HG02798 (cell line): ENCODE measurements around the gene CRIM1.

ENCODE experiments used
- ATAC-seq: cut with Tn5 transposase; IDR thresholded peaks from one replicate; pipeline ENCODE4 v1.9.1; 2021; ENCODE audit warnings: mild to moderate bottlenecking; ENCODE audit not compliant: unreplicated experiment, poor library complexity

The CRIM1 gene

GRCh38 chr2:36393738-36394256 lies 38.2 kb downstream of the CRIM1 start:
- no peak for ATAC-seq

GRCh38 chr2:36394804-36395203 lies 39.2 kb downstream of the CRIM1 start:
- no peak for ATAC-seq

DNA sequence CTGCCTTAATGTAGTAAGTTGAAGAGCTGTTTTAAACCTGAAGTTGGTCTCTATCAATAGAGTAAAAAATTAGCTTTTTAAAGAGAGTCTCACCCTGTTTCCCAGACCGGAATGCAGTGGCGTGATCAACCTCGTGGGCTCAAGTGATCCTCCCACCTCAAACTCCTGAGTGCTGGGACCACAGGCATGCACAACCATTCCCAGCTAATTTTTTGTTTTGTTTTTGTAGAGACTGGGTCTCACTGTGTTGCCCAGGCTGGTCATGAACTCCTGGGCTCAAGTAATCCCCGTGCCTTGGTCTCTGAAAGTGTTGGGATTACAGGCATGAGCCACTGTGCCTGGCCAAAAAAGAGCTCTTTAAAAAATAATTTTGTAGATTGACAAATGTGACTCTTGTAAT lies 40.3 kb downstream of the CRIM1 start:
- ATAC-seq: no peak

GRCh38 chr2:36396878-36397539 lies 41.4 kb downstream of the CRIM1 start:
- ATAC-seq: no peak

GRCh38 chr2:36397728-36398413 lies 42.3 kb downstream of the CRIM1 start:
- no peak for ATAC-seq

GRCh38 chr2:36399050-36399449 lies 43.5 kb downstream of the CRIM1 start:
- no peak for ATAC-seq

GRCh38 chr2:36403675-36404230 lies 48.2 kb downstream of the CRIM1 start:
- ATAC-seq: peak; percentile 35

- ATAC-seq: no peak
Observed at GRCh38 chr2:36404318-36404717, 48.7 kb downstream of the CRIM1 start.

- peak; percentile 52 for ATAC-seq
Observed at GRCh38 chr2:36404754-36405153, 49.2 kb downstream of the CRIM1 start.

GRCh38 chr2:36405183-36405582 lies 49.6 kb downstream of the CRIM1 start:
- no peak for ATAC-seq

DNA sequence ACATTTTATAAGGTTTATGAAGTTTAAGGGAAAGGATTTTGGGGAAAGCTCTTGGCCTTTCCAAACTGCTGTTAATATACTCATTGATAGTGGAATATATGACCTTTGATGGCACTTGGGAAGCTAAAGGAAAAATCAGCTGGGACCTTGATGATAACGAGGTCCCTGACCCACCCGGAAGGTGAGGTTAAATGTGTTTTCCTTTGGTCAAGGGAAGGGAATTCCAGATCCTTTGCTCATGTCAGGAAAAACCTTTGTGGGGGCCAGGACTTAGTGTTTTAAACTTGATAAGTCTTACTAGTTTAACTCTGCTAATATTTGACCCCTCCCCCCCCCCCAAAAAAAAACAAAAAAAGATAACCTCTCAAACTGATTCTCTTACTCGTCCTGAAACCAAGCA lies 50.7 kb downstream of the CRIM1 start:
- no peak for ATAC-seq

DNA sequence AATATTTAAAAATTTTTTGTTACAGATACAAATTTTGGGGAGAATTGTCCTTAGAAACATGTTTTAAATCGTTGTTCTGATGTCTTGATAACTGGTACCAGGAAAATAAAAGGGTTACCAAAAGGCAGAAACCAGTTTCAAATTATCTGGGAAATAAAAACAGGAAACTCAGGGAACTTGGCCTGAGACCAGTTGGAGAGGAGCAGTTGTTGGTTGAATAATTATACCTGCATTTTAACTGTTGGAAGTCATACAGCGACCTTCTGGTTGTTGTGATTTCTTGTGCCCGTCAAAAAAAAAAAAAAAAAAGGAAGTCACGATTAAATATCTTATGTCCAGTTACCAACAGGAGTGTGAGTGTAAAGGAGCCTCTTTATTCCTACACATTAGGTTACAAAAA lies 51.8 kb downstream of the CRIM1 start:
- no peak for ATAC-seq

DNA sequence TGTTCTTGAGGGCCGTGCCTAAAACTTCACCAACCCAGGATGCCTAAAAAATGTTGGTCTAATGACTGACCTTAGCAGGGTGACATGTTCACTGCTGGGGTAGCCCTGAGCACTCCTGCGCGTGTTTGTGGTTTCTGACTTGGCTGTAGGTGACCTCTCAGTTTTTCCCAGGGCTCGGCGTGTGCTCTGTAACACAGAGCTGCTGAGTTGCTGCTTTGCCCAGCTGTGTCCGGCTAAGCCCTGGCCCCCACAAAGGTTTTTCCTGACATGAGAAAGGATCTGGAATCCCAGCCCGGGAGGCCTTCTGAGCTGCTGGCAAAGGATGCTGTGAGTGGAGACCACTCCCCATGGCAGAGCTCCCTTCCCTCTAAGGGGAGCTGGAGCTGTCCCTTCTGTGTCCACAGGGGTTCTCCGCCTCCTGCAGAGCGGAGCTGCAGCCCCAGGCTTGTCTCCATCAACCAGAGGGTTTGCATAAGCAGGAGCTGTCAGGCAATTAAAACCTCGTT lies 52.7 kb downstream of the CRIM1 start:
- no peak for ATAC-seq

- no peak for ATAC-seq
Observed at GRCh38 chr2:36409335-36409734, 53.8 kb downstream of the CRIM1 start.

GRCh38 chr2:36409935-36410334 lies 54.4 kb downstream of the CRIM1 start:
- no peak for ATAC-seq

- no peak for ATAC-seq
Observed at GRCh38 chr2:36410681-36411080, 55.1 kb downstream of the CRIM1 start.

DNA sequence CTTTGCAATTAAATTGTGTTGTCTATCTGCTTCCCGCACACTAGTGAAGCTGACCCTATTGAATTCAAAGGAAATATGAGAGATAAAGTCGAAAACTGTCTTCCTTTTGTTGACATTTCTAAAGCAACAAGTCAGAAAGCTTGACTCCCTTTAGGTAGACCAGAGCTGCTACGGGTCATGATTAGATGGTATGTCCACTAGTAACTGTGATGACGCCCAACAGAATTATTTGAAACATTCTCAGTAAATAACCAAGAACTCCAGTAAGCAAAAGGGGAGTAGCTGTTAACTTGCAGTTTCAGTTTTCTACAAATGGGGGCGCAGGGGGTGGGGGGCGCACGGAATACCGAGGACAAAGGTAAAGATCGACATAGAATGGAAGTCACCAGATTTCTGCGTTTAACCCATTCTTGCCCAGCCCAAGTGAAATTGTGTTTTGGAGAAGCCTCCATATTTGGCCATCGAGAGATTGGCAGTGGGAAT lies 56.4 kb downstream of the CRIM1 start:
- ATAC-seq: no peak

- ATAC-seq: no peak
Observed at GRCh38 chr2:36413218-36413617, 57.6 kb downstream of the CRIM1 start.

DNA sequence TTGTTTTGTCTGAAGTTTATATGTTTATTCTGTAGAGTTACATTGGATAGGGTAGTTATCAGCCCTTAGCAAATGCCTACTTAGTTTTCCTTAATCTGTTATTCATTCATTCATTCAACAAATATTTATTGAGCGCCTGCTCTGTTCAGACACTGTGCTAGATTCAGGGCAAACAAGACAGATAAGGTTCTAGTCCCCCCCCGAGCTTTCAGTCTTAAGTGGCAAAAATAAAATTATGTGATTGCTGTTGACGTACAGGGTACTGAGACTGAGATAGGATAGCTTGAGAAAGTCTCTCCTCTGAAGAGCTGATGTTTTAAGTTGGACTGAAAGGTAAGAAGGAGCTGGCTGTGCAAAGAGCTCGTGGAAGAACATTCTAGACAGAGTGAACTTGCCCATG lies 58.7 kb downstream of the CRIM1 start:
- no peak for ATAC-seq

GRCh38 chr2:36415381-36416022 lies 59.9 kb downstream of the CRIM1 start:
- ATAC-seq: no peak
